NCI-H446 (cell line): ENCODE measurements around the gene HPCA.
A peak's percentile ranks its signal among the peaks of the same experiment; 100 is the strongest.

Experiments
- DNase-seq, 2 experiments: peaks; one replicate each; lab custom pipeline; 2025; lab: John Stamatoyannopoulos, UW

Gene HPCA

GRCh38 chr1:32871364-32872191 is 14.7 kb upstream of the HPCA start:
- no peak for DNase-seq

GRCh38 chr1:32872192-32872460 is 14.2 kb upstream of the HPCA start:
- DNase-seq: no peak

- DNase-seq: no peak
These were observed 12.8 kb upstream of the HPCA start for GRCh38 chr1:32873484-32873883.

GRCh38 chr1:32874860-32875752 is 11.2 kb upstream of the HPCA start:
- no peak for DNase-seq

- DNase-seq: peak in 1 of 2 experiments; percentile 56
These were observed 9.7 kb upstream of the HPCA start for GRCh38 chr1:32876341-32877210.

GRCh38 chr1:32877211-32878110 is 8.8 kb upstream of the HPCA start:
- DNase-seq: peak in 1 of 2 experiments; percentile 86

GRCh38 chr1:32878183-32878582 is 8.1 kb upstream of the HPCA start:
- peak in 1 of 2 experiments; percentile 51 for DNase-seq

GRCh38 chr1:32878637-32879041 is 7.7 kb upstream of the HPCA start:
- no peak for DNase-seq

GRCh38 chr1:32881291-32881690 is 5.0 kb upstream of the HPCA start:
- DNase-seq: no peak

GRCh38 chr1:32881871-32882850 is 4.1 kb upstream of the HPCA start:
- peak; percentile 34 to 80 for DNase-seq

- DNase-seq: no peak
These were observed 2.8 kb upstream of the HPCA start for GRCh38 chr1:32883338-32884031.

- DNase-seq: no peak
These were observed 2.3 kb upstream of the HPCA start for GRCh38 chr1:32884032-32884372.

GRCh38 chr1:32884726-32885125 is 1.6 kb upstream of the HPCA start:
- peak in 1 of 2 experiments; percentile 33 for DNase-seq

GRCh38 chr1:32885676-32886003 is 651 bp upstream of the HPCA start:
- DNase-seq: no peak

- DNase-seq: no peak
These were observed 630 bp downstream of the HPCA start for GRCh38 chr1:32886828-32887414.

GRCh38 chr1:32887623-32888022 is 1.3 kb downstream of the HPCA start:
- DNase-seq: no peak

- no peak for DNase-seq
These were observed 1.8 kb downstream of the HPCA start for GRCh38 chr1:32888134-32888533.

GRCh38 chr1:32888677-32889420 is 2.6 kb downstream of the HPCA start:
- DNase-seq: no peak
